PFSK-1 (cell line): ENCODE data around the gene HPCAL4.

ENCODE experiments used
- FOXP2 ChIP-seq: optimal IDR thresholded peaks from 2 replicates; pipeline ENCODE3; 2011; ENCODE audit warnings: borderline replicate concordance, control low read depth, inconsistent platforms; ENCODE audit not compliant: insufficient read depth; ENCODE audit errors: extremely low read length, extremely low read depth
- POLR2AphosphoS5 ChIP-seq: IDR thresholded peaks from 2 replicates; pipeline ENCODE4 v1.6.1; 2012; ENCODE audit warnings: low read depth, mild to moderate bottlenecking, control low read depth, low read length, moderate library complexity
- REST ChIP-seq, 2 experiments: IDR thresholded peaks; 2 replicates each; pipeline versions ENCODE4 v1.6.1 to v1.8.0; 2011 to 2012; ENCODE audit warnings: low read depth in 2 of 2, low read length in 2 of 2, control low read depth in 1 of 2, inconsistent platforms in 1 of 2, mild to moderate bottlenecking in 1 of 2, moderate library complexity in 1 of 2; ENCODE audit not compliant: insufficient read depth in 1 of 2
- SIN3A ChIP-seq: IDR thresholded peaks from 2 replicates; pipeline ENCODE4 v1.6.1; 2012; ENCODE audit warnings: mild to moderate bottlenecking, low read length, moderate library complexity, borderline replicate concordance; ENCODE audit not compliant: insufficient read depth
- TAF1 ChIP-seq: IDR thresholded peaks from 2 replicates; pipeline ENCODE4 v1.6.1; 2012; ENCODE audit warnings: low read length, control low read depth, borderline replicate concordance; ENCODE audit not compliant: insufficient read depth

The HPCAL4 gene

GRCh38 chr1:39690794-39691382, 345 bp downstream of the HPCAL4 start:
- TF ChIP-seq REST (IDR thresholded peaks at IDR 0.05; ENCODE audit: insufficient read depth in 1 of 2, low read depth in 2 of 2, low read length in 2 of 2) = 0 out of 4 replicates have a peak, but pooled peaks of 1 of the 2 experiments have one; percentile 36
- no peak for TF ChIP-seq POLR2AphosphoS5
- no peak for TF ChIP-seq TAF1
- no peak for TF ChIP-seq FOXP2
- no peak for TF ChIP-seq SIN3A

GRCh38 chr1:39690225-39690624, 1.0 kb downstream of the HPCAL4 start:
- TF ChIP-seq POLR2AphosphoS5 = no peak
- no peak for TF ChIP-seq SIN3A
- TF ChIP-seq REST (IDR thresholded peaks at IDR 0.05; ENCODE audit: insufficient read depth in 1 of 2, low read depth in 2 of 2, low read length in 2 of 2) = no peak
- TF ChIP-seq FOXP2 = no peak
- no peak for TF ChIP-seq TAF1

GRCh38 chr1:39689635-39690034, 1.6 kb downstream of the HPCAL4 start:
- TF ChIP-seq SIN3A (no peak), REST (IDR thresholded peaks at IDR 0.05; ENCODE audit: insufficient read depth in 1 of 2, low read depth in 2 of 2, low read length in 2 of 2) (no peak), POLR2AphosphoS5 (no peak), TAF1 (no peak), FOXP2 (no peak)

GRCh38 chr1:39689214-39689613, 2.0 kb downstream of the HPCAL4 start:
- TF ChIP-seq POLR2AphosphoS5 (no peak), FOXP2 (no peak), SIN3A (no peak), TAF1 (no peak), REST (IDR thresholded peaks at IDR 0.05; ENCODE audit: insufficient read depth in 1 of 2, low read depth in 2 of 2, low read length in 2 of 2) (no peak)

- TF ChIP-seq POLR2AphosphoS5 = no peak
- TF ChIP-seq FOXP2 = no peak
- TF ChIP-seq REST (IDR thresholded peaks at IDR 0.05; ENCODE audit: insufficient read depth in 1 of 2, low read depth in 2 of 2, low read length in 2 of 2) = no peak
- no peak for TF ChIP-seq TAF1
- TF ChIP-seq SIN3A = no peak
Observed at GRCh38 chr1:39688706-39689105, 2.5 kb downstream of the HPCAL4 start.
